Measurements from ENCODE around the gene OSBPL8.

DNA sequence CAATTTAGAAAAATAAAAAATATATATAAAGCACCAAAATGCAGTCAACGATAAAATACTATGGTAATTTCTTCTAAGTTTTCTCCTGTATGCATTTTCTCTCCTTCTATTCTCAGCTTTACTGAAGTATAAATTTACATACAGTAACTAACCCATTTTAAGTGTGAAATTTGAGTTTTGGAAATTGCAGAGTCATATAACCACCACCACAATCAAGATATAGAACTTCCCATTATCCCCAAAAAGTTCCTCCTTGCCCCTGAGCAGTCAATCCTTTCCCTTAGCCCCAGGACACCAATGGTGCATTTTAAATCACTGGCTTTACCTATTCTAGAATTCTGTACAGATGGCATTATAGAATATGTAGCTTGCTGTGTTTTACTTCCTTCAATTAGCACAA, 180.3 kb downstream of the OSBPL8 start:
- TF ChIP-seq YY1 (IDR thresholded peaks at IDR 0.05), result no peak
- TF ChIP-seq, protein P1, sequence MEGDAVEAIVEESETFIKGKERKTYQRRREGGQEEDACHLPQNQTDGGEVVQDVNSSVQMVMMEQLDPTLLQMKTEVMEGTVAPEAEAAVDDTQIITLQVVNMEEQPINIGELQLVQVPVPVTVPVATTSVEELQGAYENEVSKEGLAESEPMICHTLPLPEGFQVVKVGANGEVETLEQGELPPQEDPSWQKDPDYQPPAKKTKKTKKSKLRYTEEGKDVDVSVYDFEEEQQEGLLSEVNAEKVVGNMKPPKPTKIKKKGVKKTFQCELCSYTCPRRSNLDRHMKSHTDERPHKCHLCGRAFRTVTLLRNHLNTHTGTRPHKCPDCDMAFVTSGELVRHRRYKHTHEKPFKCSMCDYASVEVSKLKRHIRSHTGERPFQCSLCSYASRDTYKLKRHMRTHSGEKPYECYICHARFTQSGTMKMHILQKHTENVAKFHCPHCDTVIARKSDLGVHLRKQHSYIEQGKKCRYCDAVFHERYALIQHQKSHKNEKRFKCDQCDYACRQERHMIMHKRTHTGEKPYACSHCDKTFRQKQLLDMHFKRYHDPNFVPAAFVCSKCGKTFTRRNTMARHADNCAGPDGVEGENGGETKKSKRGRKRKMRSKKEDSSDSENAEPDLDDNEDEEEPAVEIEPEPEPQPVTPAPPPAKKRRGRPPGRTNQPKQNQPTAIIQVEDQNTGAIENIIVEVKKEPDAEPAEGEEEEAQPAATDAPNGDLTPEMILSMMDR (IDR thresholded peaks at IDR 0.05; ENCODE audit: low read depth, low read length, missing input control), result no peak
- TF ChIP-seq, protein P2, sequence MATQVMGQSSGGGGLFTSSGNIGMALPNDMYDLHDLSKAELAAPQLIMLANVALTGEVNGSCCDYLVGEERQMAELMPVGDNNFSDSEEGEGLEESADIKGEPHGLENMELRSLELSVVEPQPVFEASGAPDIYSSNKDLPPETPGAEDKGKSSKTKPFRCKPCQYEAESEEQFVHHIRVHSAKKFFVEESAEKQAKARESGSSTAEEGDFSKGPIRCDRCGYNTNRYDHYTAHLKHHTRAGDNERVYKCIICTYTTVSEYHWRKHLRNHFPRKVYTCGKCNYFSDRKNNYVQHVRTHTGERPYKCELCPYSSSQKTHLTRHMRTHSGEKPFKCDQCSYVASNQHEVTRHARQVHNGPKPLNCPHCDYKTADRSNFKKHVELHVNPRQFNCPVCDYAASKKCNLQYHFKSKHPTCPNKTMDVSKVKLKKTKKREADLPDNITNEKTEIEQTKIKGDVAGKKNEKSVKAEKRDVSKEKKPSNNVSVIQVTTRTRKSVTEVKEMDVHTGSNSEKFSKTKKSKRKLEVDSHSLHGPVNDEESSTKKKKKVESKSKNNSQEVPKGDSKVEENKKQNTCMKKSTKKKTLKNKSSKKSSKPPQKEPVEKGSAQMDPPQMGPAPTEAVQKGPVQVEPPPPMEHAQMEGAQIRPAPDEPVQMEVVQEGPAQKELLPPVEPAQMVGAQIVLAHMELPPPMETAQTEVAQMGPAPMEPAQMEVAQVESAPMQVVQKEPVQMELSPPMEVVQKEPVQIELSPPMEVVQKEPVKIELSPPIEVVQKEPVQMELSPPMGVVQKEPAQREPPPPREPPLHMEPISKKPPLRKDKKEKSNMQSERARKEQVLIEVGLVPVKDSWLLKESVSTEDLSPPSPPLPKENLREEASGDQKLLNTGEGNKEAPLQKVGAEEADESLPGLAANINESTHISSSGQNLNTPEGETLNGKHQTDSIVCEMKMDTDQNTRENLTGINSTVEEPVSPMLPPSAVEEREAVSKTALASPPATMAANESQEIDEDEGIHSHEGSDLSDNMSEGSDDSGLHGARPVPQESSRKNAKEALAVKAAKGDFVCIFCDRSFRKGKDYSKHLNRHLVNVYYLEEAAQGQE (IDR thresholded peaks at IDR 0.05), result no peak
- TF ChIP-seq FOXA1 (IDR thresholded peaks at IDR 0.05), result no peak
- TF ChIP-seq HNF4A (conservative IDR thresholded peaks at IDR 0.05), result no peak

Measured in liver (tissue), 3 donors.